ENCODE results near the gene HTR4.
"Not testable (repeated sequence)": the region's sequence is repeated elsewhere in the genome, so short reads cannot be mapped to it uniquely, and the experiment has no call there.

HTR4 gene

DNA sequence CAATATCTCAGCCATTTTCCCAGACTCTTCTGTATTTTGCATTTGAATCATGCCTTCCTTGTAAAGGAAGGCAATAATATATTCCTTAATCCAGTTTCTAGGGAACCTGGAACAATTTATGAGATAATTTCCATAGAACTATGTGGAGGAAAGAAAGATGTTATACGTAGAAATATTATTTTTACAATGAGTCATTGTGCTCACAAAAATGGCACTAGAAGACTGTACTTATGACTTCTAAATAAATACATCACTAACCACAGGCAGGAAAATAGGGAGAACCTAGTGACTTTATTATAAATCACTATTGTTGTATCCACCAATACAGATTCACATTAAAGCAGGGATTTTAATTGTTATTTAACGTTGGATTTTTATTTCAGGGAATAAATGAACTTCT lies 182.9 kb downstream of the HTR4 start:
- Histone ChIP-seq H3K4me3 (ENCODE audit: low read depth, low read length) (no peak overlapping the region), H3K4me1 (peaks cover 4% of the 10 kb centered on the region; the same call in 1 of the 2 replicates), H3K27me3 (no peaks in the 10 kb centered on the region), H3K9me3 (no peaks in the 10 kb centered on the region), H3K36me3 (no peaks in the 10 kb centered on the region)
- DNase-seq: no peak
- TF ChIP-seq, protein P1, sequence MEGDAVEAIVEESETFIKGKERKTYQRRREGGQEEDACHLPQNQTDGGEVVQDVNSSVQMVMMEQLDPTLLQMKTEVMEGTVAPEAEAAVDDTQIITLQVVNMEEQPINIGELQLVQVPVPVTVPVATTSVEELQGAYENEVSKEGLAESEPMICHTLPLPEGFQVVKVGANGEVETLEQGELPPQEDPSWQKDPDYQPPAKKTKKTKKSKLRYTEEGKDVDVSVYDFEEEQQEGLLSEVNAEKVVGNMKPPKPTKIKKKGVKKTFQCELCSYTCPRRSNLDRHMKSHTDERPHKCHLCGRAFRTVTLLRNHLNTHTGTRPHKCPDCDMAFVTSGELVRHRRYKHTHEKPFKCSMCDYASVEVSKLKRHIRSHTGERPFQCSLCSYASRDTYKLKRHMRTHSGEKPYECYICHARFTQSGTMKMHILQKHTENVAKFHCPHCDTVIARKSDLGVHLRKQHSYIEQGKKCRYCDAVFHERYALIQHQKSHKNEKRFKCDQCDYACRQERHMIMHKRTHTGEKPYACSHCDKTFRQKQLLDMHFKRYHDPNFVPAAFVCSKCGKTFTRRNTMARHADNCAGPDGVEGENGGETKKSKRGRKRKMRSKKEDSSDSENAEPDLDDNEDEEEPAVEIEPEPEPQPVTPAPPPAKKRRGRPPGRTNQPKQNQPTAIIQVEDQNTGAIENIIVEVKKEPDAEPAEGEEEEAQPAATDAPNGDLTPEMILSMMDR (IDR thresholded peaks at IDR 0.05; ENCODE audit: low read depth, low read length): no peak

DNA sequence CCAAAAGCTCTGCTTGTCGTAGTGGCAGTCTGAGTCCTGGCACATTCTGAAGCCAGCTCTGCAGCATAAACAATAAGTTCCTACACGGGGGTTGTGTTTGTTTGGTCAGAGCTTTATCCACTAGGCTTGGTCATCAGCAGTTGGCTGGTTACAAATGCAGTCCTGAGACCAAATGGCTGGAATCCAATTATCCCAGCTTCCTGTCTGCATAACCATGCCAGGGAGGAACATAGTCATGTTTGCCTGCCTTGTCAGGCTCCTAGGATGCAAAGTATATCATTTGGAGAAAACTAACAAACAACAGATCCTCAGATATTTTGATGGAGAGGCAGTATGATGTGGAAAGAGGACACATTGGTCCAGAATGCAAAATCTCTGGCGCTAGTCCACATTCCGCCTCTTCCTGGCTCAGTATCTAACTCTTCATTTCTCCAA lies 184.8 kb downstream of the HTR4 start:
- no peak for DNase-seq
- H3K27me3 ChIP-seq: no peaks in the 10 kb centered on the region
- no peaks in the 10 kb centered on the region for H3K9me3 ChIP-seq
- no peak overlapping the region for H3K4me3 ChIP-seq (ENCODE audit: low read depth, low read length)
- TF ChIP-seq, protein P1 (IDR thresholded peaks at IDR 0.05; ENCODE audit: low read depth, low read length): no peak
- peaks cover 3% of the 10 kb centered on the region; the same call in 1 of the 2 replicates for H3K4me1 ChIP-seq
- no peaks in the 10 kb centered on the region for H3K36me3 ChIP-seq

DNA sequence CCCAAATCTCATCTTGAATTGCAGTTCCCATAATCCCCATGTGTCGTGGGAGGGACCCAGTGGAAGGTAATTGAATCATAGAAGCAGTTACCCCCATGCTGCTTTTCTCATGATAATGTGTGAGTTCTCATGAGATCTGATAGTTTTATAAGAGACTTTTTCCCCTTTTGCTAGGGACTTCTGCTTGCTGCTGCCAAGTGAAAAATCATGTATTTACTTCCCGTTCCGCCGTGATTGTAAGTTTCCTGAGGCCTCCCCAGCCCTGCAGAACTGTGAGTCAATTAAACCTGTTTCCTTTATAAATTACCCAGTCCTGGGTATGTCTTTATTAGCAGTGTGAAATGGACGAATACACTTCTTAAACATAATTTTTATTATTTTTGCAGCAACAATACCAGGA lies 185.6 kb downstream of the HTR4 start:
- DNase-seq; H3K36me3 ChIP-seq; H3K27me3 ChIP-seq; H3K4me1 ChIP-seq; H3K4me3 ChIP-seq (ENCODE audit: low read depth, low read length); H3K9me3 ChIP-seq: not testable (repeated sequence)

DNA sequence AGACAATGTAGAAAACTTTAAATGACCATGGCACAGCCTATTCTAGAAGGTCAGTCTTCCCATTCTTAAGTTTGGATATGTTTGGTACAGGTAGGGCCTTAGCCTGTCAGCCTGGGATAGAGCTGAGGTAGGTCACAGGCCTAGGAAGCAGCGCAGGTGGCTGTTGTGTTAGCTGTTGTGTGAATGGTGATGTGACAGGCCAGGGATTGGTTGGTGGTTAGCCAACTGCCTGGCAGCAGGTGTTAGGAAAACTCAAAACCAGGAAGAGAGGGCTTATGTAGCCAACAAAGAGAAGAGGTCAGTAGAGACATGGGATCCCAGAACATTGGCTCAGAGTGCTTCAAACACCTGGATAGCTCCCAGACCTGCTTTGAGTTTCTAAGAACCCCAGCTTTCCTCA lies 186.4 kb downstream of the HTR4 start:
- Histone ChIP-seq H3K4me3 (ENCODE audit: low read depth, low read length) (no peak overlapping the region), H3K36me3 (no peaks in the 10 kb centered on the region), H3K9me3 (no peaks in the 10 kb centered on the region), H3K27me3 (no peaks in the 10 kb centered on the region), H3K4me1 (no peaks in the 10 kb centered on the region)
- no peak for DNase-seq
- TF ChIP-seq, protein P1 (IDR thresholded peaks at IDR 0.05; ENCODE audit: low read depth, low read length): no peak

DNA sequence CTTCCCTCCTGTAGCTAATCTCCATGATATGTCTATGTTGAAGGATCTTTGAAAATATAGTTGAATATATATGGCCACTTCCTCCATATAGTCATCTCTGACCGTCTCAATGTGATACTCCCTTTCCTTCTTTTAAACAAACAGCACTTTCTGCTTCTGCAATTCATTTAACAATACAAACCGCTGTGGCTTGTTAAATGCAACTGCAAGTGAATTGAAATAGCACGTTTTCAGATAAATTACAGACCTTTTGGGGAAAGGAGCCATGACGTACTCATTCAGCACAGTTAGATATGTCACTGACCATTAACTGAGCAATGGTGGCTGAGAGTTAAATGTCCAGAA lies 188.1 kb downstream of the HTR4 start:
- no peaks in the 10 kb centered on the region for H3K27me3 ChIP-seq
- TF ChIP-seq, protein P1 (IDR thresholded peaks at IDR 0.05; ENCODE audit: low read depth, low read length): no peak
- DNase-seq: no peak
- H3K9me3 ChIP-seq: no peaks in the 10 kb centered on the region
- no peaks in the 10 kb centered on the region for H3K4me1 ChIP-seq
- no peak overlapping the region for H3K4me3 ChIP-seq (ENCODE audit: low read depth, low read length)
- H3K36me3 ChIP-seq: no peaks in the 10 kb centered on the region

DNA sequence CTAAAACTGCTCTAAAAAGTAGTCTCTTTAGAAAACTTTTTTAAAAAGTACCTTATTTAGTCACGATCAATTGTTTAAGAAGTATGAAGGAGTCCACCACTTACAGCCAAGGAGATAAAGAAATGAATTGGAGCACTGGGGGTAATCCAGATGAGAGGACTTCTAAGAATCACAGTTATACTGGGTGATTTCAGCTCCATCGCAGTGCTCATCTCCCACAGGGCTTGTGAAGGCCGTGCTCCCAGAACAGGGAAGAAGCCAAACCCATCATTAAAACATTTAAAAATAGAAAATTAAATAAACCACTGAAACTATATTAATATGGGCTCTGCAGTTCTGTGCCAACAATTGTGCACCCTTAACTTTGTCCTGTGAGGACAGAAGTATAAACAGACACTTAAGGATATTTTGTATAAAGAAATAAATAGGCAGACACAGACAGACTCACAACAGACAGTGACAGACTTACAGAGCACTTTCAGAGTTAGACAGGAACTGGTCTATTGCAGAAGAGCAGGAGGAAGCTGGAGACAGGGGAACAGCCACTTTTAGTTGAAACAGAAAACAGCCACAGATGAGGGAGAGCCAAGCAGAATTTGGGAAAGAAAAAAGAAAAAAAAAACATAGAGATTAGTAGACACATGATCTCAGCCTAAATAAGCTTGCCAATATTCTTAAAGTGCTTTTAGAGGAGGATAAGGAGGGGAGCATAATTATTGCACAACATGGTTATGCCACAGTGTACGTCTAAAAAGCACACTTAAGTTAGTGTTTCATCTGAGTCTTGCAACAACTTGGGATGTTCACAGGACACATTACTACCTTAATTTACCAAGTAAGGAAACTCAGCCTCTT lies 188.7 kb downstream of the HTR4 start:
- no peaks in the 10 kb centered on the region for H3K4me1 ChIP-seq
- H3K9me3 ChIP-seq: no peaks in the 10 kb centered on the region
- H3K36me3 ChIP-seq: no peaks in the 10 kb centered on the region
- H3K4me3 ChIP-seq (ENCODE audit: low read depth, low read length): no peak overlapping the region
- TF ChIP-seq, protein P1 (IDR thresholded peaks at IDR 0.05; ENCODE audit: low read depth, low read length): no peak
- no peak for DNase-seq
- no peaks in the 10 kb centered on the region for H3K27me3 ChIP-seq
